Gastrocnemius medialis (tissue), 4 donors: ENCODE data around the gene GIGYF2. TPM values are rescaled to one million over a fixed set of nuclear protein-coding genes. Genes with fewer than 3 reads are reported as not detected.

Source experiments
- ATAC-seq, 2 donors: fragments of 150-250 bp; one replicate each; pipeline ENCODE4 v1.9.1; 2016
- DNase-seq, 2 donors: peaks; one replicate each; pipeline ENCODE4 v3.0.0-alpha.2; 2019
- H3K27ac ChIP-seq, 4 donors: fragments of 200-600 bp; sonication (generic); 1 replicate in 1 of 4; 2 replicates in 3 of 4; pipeline ENCODE4 v1.5.1; 2016 to 2018; ENCODE audit warnings: mild to moderate bottlenecking in 2 of 4, moderate library complexity in 1 of 4
- H3K27me3 ChIP-seq, 3 donors: fragments of 200-600 bp; sonication (generic) in 2 of 3; 1 replicate in 1 of 3; 2 replicates in 2 of 3; pipeline versions ENCODE4 v1.5.1 to v1.6.0; 2016 to 2019; ENCODE audit warnings: mild to moderate bottlenecking in 1 of 3, moderate library complexity in 1 of 3
- H3K36me3 ChIP-seq, 2 donors: fragments of 200-600 bp; sonication (generic) in 1 of 2; one replicate each; pipeline ENCODE4 v1.5.1; 2017 to 2018
- H3K4me1 ChIP-seq, 2 donors: fragments of 200-600 bp; sonication (generic) in 1 of 2; one replicate each; pipeline ENCODE4 v1.5.1; 2016 to 2017; ENCODE audit warnings: mild to moderate bottlenecking in 2 of 2
- H3K4me3 ChIP-seq, 4 donors: fragments of 200-600 bp; sonication (generic) in 3 of 4; 1 replicate in 1 of 4; 2 replicates in 3 of 4; pipeline ENCODE4 v1.5.1; 2016 to 2019; ENCODE audit warnings: mild to moderate bottlenecking in 2 of 4
- H3K9me3 ChIP-seq, 3 donors: fragments of 200-600 bp; sonication (generic) in 2 of 3; 1 replicate in 1 of 3; 2 replicates in 2 of 3; pipeline ENCODE4 v1.5.1; 2016 to 2019
- POLR2A ChIP-seq, 2 donors: fragments of 450-650 bp; IDR thresholded peaks; one replicate each; pipeline ENCODE4 v1.6.1; 2017; ENCODE audit warnings: antibody characterized with exemption in 2 of 2, mild to moderate bottlenecking in 2 of 2, moderate library complexity in 2 of 2
- in situ Hi-C, 4 donors: fragments of 200-750 bp; cut with MboI; loops; one replicate each; pipeline versions ENCODE4 v1.15.0 to v1.8.0; 2017; ENCODE audit warnings: low sequenced_read_pairs in 4 of 4
- intact Hi-C: fragments of 100-400 bp; cut with DNase I; formaldehyde crosslinking; loops from one replicate; pipeline ENCODE4 v1.15.1; 2023; ENCODE audit warnings: low total_unique reads
- total RNA-seq, 4 donors: library from RNA; depleted of rRNA; stranded (reverse); fragments of >200 nt; gene quantifications; one replicate each; pipeline versions ENCODE4 v1.1.0 to v1.2.3, GENCODE V29; 2016
- TF ChIP-seq, protein P1 (sequence below), 5 experiments: fragments of 450-650 bp in 3 of 5; fragments of 200-600 bp in 2 of 5; sonication (generic) in 2 of 5; IDR thresholded peaks in 4 of 5; conservative IDR thresholded peaks in 1 of 5; 1 replicate in 4 of 5; 2 replicates in 1 of 5; pipeline ENCODE4 v1.5.1; 2016 to 2019; ENCODE audit warnings: antibody characterized with exemption in 5 of 5, mild to moderate bottlenecking in 3 of 5, moderate library complexity in 3 of 5

Gene GIGYF2
- total RNA-seq, 4 donors from 2014 or later, result 55.7 to 87.8 (median 66.1) TPM

DNA sequence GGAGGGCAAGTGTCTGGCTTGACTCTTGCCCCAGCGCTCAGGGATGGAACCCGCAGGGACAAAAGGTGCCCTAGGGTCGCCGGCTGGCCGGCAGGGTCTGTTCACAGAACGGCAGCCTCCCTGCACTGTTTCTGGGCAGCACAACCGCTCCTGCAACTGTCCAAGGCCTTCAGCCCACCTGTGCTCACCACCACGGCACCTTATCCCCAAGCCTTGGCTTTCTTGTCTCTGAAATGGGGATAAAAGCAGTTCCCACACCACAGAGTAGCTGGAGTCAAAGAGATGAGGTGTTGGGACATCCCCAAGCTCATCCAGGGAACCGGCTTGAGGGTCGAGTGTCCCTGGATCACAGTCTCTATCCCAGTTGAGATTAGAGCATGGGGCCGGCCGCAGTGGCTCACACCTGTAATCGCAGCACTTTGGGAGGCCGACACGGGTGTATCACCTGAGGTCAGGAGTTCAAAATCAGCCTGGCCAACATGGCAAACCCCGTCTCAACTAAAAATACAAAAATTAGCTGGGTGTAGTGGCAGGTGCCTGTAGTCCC is 177.6 kb downstream of the GIGYF2 start:
- ATAC-seq, result no peak
- Histone ChIP-seq H3K27me3 (no peaks in the 10 kb centered on the region), H3K36me3 (no peaks in the 10 kb centered on the region), H3K4me3 (no peak overlapping the region), H3K4me1 (peaks cover 0 to 4% of the 10 kb centered on the region in 2 donors), H3K27ac (no peak overlapping the region), H3K9me3 (no peaks in the 10 kb centered on the region)
- intact Hi-C loops (no loop called here), in situ Hi-C loops (loop anchor here in 1 of 4 donors (25.0 kb wide), 1 partner anchor 262 kb away; no protein-coding TSS in a partner anchor)
- DNase-seq, result no peak
- TF ChIP-seq POLR2A (IDR thresholded peaks at IDR 0.05), result no peak
- TF ChIP-seq, protein P1, sequence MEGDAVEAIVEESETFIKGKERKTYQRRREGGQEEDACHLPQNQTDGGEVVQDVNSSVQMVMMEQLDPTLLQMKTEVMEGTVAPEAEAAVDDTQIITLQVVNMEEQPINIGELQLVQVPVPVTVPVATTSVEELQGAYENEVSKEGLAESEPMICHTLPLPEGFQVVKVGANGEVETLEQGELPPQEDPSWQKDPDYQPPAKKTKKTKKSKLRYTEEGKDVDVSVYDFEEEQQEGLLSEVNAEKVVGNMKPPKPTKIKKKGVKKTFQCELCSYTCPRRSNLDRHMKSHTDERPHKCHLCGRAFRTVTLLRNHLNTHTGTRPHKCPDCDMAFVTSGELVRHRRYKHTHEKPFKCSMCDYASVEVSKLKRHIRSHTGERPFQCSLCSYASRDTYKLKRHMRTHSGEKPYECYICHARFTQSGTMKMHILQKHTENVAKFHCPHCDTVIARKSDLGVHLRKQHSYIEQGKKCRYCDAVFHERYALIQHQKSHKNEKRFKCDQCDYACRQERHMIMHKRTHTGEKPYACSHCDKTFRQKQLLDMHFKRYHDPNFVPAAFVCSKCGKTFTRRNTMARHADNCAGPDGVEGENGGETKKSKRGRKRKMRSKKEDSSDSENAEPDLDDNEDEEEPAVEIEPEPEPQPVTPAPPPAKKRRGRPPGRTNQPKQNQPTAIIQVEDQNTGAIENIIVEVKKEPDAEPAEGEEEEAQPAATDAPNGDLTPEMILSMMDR (IDR thresholded peaks at IDR 0.05 in 4 of 5, conservative IDR thresholded peaks at IDR 0.05 in 1 of 5), result no peak

DNA sequence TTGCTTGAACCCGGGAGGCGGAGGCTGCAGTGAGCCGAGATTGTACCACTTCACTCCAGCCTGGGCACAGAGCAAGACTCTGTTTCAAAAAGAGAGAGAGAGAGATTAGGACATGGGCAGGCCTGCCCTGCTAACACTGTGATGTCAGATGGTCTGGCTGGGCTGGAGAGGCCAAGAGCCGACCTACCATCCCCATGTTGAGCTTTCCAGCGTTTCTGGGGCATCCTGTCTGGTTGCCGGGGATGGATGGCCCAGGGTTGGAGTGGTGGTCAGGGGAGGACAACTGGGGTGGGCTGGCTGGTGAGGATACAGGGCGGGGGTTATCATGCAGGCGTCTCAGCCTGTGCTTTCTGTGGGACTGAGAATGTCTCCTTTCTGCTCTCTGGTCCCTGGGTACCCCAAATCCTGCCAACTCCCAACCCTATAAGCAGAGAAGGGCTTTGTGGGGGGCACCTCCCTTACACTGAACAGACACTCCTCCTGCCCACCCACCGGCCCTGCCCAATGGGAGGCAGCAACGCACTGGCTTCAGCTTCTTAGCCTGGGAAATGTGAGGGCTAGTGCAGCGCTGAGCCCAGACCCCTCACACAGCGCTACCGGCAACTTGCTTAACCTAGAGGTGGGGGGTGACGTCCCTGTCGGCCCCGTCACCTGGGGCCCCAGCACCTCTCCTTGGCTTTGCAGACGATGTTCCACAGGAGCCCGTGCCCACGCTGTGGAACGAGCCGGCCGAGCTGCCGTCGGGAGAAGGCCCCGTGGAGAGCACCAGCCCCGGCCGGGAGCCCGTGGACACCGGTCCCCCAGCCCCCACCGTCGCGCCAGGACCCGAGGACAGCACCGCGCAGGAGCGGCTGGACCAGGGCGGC is 178.4 kb downstream of the GIGYF2 start:
- no peak for TF ChIP-seq POLR2A (IDR thresholded peaks at IDR 0.05)
- TF ChIP-seq, protein P1 (IDR thresholded peaks at IDR 0.05 in 4 of 5, conservative IDR thresholded peaks at IDR 0.05 in 1 of 5), result no peak
- Histone ChIP-seq H3K36me3 (no peaks in the 10 kb centered on the region), H3K27ac (peak overlapping the region in 1 of 4 donors; percentile 30), H3K4me1 (peaks cover 0 to 4% of the 10 kb centered on the region in 2 donors), H3K9me3 (no peaks in the 10 kb centered on the region), H3K4me3 (peak overlapping the region; percentile 46 to 52 (median 50)), H3K27me3 (no peaks in the 10 kb centered on the region)
- DNase-seq, result no peak
- intact Hi-C loops, result loop anchor here (2.0 kb wide), 1 partner anchor 21 kb away; no protein-coding TSS in a partner anchor
- in situ Hi-C loops, result no loop called here
- ATAC-seq, result peak; percentile 2 to 18

DNA sequence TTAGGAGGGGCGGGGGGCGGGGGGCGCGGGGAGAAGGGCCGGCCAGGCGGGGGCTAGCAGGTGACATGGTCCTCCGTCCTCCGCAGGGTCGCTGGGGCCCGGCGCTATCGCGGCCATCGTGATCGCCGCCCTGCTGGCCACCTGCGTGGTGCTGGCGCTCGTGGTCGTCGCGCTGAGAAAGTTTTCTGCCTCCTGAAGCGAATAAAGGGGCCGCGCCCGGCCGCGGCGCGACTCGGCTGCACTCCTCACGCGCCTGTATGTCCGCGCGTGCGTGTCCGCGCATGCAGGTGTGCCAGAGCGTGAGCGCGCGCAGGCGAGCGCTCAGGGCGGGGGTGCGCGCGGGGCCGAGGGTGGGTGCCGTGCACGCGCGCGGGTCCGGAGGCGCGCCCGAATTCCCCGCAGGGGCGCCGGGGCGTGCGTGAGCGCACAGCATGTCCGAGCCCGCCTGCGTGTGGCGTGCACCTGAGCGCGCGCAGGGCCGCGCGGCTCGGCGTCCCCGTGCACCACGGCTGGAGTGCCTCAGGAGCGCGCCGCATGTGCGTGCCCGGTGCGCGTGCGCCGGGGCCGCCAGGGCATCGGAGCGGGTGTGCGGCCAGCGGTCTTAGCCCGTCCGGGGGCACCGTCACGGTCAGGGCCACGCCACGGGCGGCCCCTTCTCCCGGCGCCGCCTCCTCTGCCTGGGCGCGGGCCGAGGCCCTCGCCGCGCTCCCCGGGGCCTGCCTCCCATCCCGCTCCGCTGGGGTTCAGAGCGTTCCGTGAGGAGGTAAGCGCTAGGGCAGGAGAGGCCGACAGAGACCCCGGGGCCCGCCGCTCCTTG is 179.2 kb downstream of the GIGYF2 start:
- DNase-seq, result no peak
- TF ChIP-seq, protein P1 (IDR thresholded peaks at IDR 0.05 in 4 of 5, conservative IDR thresholded peaks at IDR 0.05 in 1 of 5), result peak in 3 of 5 experiments; percentile 11 to 24 (median 23)
- no peak for TF ChIP-seq POLR2A (IDR thresholded peaks at IDR 0.05)
- no peaks in the 10 kb centered on the region for H3K36me3 ChIP-seq
- H3K27me3 ChIP-seq, result no peaks in the 10 kb centered on the region
- peaks cover 0 to 4% of the 10 kb centered on the region in 2 donors for H3K4me1 ChIP-seq
- H3K9me3 ChIP-seq, result no peaks in the 10 kb centered on the region
- intact Hi-C loops (loop anchor here (2.0 kb wide), 1 partner anchor 22 kb away; no protein-coding TSS in a partner anchor), in situ Hi-C loops (no loop called here)
- peak; percentile 12 to 38 for ATAC-seq
- peak overlapping the region in 1 of 4 donors; percentile 30 for H3K27ac ChIP-seq
- H3K4me3 ChIP-seq, result peak overlapping the region; percentile 46 to 52 (median 50)

DNA sequence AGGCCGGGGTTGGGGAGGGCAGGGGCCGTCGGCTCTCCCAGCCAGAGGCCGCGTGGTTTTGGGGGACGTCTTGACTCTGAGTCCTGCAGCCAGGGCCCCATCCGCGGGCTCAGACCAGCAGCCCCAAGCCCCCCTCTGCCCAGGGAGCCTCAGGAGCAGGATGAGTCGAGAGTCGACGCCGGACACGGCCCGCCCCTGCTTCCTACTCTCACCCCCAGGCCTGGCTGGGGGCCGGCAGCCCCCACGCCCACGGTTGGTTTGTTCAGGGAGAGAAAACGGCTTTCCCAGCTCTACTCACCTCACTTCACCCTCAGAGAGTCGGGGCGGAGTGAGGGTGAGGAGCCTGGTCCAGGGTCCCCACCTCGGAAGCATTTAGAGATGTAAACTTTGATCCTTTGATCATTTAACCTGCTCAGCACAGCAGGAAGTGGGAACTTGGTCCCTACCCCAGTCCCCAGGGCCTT is 179.9 kb downstream of the GIGYF2 start:
- H3K36me3 ChIP-seq, result no peaks in the 10 kb centered on the region
- no peaks in the 10 kb centered on the region for H3K9me3 ChIP-seq
- H3K4me1 ChIP-seq, result peaks cover 0 to 4% of the 10 kb centered on the region in 2 donors
- peak overlapping the region in 1 of 4 donors; percentile 5 for H3K27ac ChIP-seq
- ATAC-seq (no peak), DNase-seq (no peak)
- intact Hi-C loops, result loop anchor here (2.0 kb wide), 1 partner anchor 22 kb away; no protein-coding TSS in a partner anchor
- H3K27me3 ChIP-seq, result no peaks in the 10 kb centered on the region
- H3K4me3 ChIP-seq, result peak overlapping the region in 3 of 4 donors; percentile 46 to 52 (median 50)
- TF ChIP-seq POLR2A (IDR thresholded peaks at IDR 0.05), result no peak
- TF ChIP-seq, protein P1 (IDR thresholded peaks at IDR 0.05 in 4 of 5, conservative IDR thresholded peaks at IDR 0.05 in 1 of 5), result no peak
- in situ Hi-C loops, result no loop called here
